ENCODE data around the gene M6PR. TPM values are rescaled to one million over a fixed set of nuclear protein-coding genes. Genes with fewer than 3 reads are reported as not detected.
A peak's percentile ranks its signal among the peaks of the same experiment; 100 is the strongest.

The M6PR gene
- 222 TPM for polyA plus RNA-seq (ENCODE audit: insufficient read length)
- long read RNA-seq, donor 1, transcript M6PR-201 (7 exons, 2,756 nt): major isoform, 40 of 43 reads
- long read RNA-seq, donor 1, partial matches to known transcripts: 0 of 43 reads
- long read RNA-seq, donor 1, other reads (novel, unspliced or antisense): 0 of 43 reads
- long read RNA-seq, donor 2, transcript M6PR-201 (7 exons, 2,756 nt): major isoform, 30 of 33 reads
- long read RNA-seq, donor 2, partial matches to known transcripts: 0 of 33 reads
- long read RNA-seq, donor 2, other reads (novel, unspliced or antisense): 0 of 33 reads
- long read RNA-seq, donor 3, transcript M6PR-201 (7 exons, 2,756 nt): major isoform, 21 of 74 reads
- long read RNA-seq, donor 3, partial matches to known transcripts: 51 of 74 reads
- long read RNA-seq, donor 3, other reads (novel, unspliced or antisense): 0 of 74 reads
- long read RNA-seq, donor 4: 0 reads
- long read RNA-seq, donor 5, transcript M6PR-201 (7 exons, 2,756 nt): major isoform, 35 of 44 reads
- long read RNA-seq, donor 5, partial matches to known transcripts: 5 of 44 reads
- long read RNA-seq, donor 5, other reads (novel, unspliced or antisense): 0 of 44 reads
- long read RNA-seq, donor 6, transcript M6PR-201 (7 exons, 2,756 nt): major isoform, 38 of 41 reads
- long read RNA-seq, donor 6, partial matches to known transcripts: 0 of 41 reads
- long read RNA-seq, donor 6, other reads (novel, unspliced or antisense): 0 of 41 reads
- long read RNA-seq, donor 7, transcript M6PR-201 (7 exons, 2,756 nt): major isoform, 49 of 50 reads
- long read RNA-seq, donor 7, partial matches to known transcripts: 0 of 50 reads
- long read RNA-seq, donor 7, other reads (novel, unspliced or antisense): 0 of 50 reads
- long read RNA-seq, donor 8, transcript M6PR-201 (7 exons, 2,756 nt): major isoform, 9 of 11 reads
- long read RNA-seq, donor 8, partial matches to known transcripts: 0 of 11 reads
- long read RNA-seq, donor 8, other reads (novel, unspliced or antisense): 0 of 11 reads

DNA sequence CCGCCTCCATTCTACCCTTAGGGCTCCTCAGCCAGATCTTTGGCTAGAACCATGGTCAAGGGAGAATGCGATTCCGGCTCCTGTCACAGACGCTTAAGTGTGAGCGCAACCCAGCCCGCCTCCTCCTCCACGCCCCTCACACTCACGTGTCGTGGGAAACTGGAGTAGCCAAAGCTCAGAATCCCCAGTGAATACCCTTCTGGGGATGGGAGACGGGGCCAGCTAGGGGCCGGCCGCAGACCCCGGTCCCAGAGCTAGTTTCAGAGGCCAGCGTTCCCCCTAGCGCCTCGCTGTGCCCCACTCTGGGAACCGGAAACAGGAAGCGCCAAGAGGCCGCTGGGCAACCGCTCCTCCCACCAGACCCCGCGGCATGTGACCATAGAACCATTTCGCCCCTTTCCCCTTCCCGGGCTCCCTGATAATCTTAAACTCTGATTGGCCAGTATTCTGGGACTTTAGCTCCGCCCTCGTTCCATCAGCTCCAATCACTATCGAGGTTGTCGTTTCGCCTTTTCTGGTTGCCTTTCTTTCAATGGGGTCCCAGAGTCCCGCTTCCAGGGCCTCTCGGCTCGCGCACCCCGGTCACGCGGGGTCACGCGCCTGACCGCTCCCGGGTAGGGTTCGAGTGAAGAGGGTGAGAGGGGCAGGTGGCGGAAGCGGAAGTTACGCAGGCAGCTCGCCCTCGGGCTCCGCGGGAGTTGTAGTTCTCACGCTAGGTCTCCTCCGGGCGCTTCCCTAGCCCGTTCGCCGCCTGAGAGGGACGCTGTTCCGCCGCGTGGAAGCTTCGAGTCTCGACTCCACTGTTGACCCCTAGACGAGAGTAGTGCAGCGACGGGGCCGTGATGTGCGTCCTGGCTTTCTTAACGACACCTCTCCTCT lies at the start of gene M6PR:
TSS of gene M6PR (minus strand) at position 304 of the 879 bp plus-strand sequence. CDS start 3,241 bp downstream, outside the sequence.
- peak; percentile 95 for DNase-seq

DNA sequence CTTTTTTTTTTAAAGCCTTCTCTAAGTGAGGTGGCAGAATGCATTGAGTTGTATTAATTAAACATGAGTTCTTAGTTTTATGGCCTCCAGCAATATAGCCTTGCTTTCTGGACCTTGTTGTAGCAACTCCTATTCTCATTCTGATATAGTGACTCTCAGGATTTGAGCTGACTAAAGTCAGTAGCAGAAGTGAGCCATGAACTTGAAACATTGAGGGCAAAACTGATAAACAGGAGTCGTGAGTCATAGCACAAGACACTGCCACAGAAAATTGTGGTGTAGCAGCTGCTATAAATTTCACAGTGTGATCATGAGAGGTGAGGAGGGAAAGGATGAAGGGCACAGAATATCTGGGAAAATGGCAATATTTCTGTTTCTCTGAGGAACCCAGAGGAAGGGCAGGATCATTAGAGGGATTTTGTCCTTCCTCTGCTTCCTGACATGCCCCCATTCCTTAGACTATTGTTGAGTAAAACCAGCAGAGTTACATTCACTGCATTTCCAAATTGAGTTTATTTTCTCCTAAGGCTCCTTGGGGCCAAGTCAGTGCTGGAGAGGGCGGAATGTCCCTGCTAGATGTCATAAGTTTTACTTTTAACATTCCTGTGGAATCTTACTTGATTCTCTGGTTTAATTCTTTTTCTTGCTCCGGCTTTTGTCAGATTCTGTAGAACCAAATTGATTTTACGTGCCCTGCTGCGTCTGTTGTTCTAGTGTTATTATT lies 47.4 kb upstream of the M6PR start:
- DNase-seq: no peak

DNA sequence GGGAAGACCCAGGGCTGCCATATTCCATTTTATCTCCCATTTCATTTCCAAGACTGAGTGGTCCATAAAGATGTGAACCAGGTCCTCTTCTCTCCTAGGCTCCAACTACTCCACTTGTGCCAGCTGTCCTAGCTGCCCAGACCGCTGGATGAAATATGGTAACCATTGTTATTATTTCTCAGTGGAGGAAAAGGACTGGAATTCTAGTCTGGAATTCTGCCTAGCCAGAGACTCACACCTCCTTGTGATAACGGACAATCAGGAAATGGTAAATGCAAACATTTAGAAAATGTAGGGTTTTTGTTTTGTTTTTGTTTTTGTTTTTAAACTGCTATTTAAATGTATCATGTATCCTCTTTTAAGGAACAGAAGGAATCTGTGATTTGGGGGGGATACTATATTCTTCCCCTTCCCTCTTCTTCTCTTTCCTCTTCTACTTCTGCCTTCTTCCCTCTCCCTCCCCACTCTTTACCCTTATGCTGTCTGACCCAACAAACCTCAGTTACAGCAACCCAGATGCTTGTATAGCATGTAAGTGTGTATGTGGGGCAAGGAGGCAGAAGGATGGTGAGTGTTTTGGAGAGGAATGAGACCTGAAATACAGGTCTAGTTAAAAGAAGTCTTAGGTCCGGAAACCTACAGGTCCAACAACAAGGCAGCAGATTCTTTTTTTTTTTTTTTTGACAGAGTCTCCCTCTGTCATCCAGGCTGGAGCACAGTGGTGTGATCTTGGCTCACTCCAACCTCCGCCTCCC lies 45.8 kb upstream of the M6PR start:
- DNase-seq: no peak

DNA sequence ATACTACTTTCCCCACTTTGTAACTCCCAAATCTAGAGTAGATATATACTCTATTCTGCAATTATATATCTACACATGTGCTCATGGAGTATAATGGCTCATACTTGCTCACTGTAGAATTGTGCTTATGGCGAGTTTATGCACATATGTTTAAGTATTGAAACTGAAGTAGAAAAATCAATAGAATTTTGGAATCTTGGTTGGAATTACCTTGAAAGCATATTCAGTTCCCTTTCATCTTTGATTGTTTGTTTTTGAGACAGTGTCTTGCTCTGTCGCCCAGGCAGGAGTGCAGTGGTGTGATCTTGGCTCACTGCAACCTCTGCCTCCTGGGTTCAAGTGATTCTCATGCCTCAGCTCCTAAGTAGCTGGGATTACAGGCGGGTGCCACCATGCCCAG lies 44.4 kb upstream of the M6PR start:
- no peak for DNase-seq

DNA sequence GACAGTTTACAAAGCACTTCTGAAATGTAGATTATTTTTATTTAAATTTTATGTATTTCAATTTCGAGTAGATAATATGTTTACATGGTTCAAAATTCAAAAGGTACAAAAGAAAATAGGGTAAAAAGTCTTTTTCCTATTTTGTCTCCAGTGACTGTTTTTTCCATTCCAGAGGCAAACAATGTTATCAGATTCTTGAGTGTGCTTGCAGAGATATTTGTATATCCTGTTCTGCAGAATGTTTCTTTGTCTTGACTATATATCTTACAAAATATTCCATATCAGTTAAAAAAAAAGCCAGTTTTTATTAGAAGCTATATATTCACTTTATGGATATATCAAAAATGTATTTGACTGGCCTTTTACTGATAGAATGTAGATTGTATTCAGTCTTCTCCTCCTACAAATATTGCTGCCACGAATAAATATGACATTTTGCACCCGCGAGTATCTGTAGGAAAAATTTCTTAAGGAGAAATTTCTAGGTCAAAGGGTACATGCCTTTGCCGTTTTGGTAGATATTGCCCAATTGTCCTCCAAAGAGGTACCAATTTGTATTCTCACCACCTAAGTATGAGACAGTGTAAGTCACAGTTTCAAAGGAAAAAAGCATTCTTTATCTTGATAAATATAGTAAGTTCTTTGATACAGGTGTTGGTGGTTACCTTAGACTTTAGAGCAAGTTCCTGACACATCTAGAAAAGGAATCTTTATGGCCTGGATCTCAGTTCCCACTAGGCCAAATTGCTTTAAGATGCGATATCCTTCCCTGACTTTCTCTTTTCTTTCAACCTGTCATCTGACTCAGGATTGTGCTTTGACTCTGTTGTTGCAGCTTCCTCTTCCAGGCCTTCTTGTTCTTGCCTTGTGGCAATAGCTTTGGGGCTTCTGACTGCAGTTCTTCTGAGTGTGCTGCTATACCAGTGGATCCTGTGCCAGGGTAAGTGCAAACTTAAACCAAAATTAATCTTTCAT lies 42.2 kb upstream of the M6PR start:
- no peak for DNase-seq

DNA sequence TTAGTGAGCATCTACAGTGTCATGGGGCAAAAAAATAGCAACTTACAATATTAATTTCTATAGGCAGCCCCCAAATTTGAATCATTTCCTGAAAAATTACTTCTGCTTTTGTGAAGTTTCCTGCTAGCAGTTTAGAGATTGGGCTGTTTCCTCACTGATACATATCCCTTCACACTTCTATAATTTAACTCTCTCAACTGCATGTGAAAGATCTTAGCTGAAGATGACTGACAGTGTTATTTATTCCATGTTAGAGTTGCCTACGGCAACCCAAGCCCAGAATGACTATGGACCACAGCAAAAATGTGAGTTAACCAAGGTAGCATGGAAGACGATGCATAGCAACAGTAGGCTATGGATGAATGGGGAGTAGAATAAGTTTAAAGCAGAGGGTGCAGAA lies 40.0 kb upstream of the M6PR start, which contains the start of gene KLRG1:
TSS of gene KLRG1 (plus strand) at position 134 of the 400 bp plus-strand sequence. CDS start at position 224, 90 bp downstream.
- no peak for DNase-seq

DNA sequence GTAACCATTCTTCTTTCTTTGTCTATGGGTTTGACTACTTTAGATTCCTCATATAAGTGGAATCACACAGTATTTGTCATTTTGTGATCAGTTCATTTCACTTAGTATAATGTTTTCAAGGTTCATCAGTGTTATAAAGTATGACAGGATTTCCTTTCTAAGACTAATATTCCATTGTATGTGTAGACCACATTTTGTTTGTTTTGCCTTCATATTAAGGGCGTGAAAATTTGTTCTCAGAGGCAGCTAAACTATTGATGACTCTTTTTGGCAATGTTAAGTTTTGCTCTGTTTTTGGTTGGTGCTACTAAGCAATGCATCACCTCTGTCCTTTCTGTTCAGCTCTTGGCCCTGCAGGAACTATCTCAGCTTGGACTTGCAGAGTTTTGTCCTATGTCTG lies 38.2 kb upstream of the M6PR start:
- no peak for DNase-seq

DNA sequence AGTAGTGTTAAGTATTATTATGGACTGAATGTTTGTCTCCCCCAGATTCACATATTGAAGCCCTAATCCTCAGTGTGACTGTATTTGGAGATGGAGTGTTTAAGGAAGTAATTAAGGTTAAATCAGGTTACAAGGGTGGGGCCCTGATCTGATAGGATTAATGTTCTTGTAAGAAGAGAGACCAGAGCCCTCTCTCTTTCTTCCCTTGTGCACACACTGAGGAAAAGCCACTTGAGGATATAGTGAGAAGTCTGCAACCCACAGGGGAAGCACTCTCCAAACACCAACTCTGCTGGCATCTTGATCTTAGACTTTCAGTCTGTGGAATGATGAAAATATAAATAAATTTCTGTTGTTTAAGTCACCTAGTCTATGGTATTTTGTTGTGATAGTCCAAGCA lies 37.7 kb upstream of the M6PR start:
- DNase-seq: no peak

DNA sequence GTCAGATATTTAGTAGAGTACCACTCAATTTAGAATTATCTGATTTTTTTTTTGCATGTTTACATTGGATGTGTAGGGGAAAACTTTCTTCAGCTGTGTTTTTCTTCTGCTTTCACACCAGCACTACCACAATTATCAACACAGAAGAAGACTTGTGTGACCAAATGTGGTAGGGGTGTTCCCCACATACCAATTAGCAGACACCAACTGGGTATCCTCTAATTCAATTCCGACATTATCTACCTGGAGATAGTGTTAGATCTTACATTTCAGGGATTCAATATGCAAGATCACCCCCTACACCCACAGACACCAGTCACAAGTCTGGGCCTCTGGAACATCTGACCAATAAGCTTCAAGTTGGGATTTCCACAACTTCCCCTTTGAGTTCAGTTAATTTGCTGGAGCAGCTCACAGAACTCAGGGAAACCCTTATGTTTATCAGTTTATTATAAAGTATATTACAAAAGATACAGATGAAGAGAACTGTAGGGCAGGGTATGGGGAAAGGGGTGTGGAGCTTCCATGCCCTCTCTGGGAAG lies 35.8 kb upstream of the M6PR start:
- no peak for DNase-seq

DNA sequence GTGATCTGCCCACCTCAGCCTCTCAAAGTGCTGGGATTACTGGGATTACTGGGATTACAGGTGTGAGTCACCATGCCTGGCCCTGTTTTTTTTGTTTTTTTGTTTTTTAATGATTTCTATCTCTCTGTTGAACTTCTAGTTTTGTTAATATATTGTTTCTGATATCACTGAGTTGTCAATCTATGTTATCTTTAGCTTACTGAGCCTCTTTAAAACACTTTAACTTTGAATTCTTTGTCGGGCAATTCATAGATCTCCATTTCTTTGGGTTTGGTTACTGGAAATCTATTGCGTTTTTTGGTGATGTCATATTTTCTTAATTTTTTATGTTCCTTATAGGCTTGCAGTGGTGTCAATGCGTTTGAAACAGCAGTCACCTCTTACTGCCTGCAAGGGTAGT lies 30.7 kb upstream of the M6PR start:
- DNase-seq: no peak

DNA sequence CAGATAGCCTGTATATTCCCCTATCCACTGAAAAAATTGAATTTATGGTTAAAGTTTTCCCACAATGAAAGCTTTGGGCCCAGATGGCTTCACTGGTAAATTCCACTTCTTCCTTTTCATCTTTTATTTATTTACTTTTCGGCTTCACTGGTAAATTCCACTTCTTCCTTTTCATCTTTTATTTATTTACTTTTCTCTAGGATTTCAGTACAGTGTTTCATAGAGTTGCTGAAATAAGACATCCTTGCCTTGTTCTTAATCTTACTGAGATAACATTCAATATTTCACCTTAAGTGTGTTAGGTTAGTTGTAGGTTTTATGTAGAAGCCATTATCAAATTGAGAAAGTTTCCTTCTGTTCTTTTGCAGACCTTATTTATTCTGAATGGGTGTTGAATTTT lies 21.0 kb upstream of the M6PR start:
- DNase-seq: no peak

DNA sequence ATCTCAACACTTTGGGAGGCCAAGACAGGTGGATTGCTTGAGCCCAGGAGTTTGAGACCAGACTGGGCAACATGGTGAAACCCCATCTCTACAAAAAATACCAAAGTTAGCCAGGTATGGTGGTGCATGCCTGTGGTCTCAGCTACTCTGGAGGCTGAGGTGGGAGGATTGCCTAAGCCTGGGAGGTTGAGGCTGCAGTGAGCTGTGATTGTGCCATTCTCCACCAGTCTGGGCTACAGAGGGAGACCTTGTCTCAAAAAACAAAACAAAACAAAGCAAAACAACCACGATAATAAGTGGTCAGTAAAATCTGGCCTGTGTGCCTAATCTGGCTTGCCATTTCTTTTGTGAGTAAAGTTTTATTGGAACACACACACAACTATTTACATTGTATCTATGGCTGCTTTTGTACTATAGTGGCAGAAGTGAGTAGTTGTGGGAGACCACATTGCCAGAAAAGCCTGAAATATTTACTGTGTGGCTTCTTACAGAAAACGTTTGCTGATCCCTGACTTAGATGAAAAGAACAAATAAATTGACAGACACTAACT lies 20.5 kb upstream of the M6PR start:
- DNase-seq: no peak

DNA sequence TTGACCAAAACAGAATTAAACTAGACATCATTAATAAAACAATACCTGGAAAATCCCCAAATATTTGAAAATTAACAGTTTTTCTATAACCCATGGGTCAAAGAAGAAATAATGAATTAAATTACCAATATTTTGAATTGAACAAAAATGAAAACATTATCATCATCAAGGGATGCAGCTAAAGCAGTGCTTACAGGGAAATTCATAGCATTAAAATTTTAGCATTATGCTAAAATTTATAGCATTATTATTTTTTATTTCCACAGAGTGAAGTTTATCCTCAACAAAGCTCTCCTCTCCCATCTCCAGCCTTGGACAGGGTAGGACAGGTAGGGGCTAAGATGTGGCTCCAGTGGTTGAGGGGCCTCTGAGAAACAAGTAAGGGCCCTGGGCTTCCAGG lies 19.3 kb upstream of the M6PR start:
- DNase-seq: no peak

DNA sequence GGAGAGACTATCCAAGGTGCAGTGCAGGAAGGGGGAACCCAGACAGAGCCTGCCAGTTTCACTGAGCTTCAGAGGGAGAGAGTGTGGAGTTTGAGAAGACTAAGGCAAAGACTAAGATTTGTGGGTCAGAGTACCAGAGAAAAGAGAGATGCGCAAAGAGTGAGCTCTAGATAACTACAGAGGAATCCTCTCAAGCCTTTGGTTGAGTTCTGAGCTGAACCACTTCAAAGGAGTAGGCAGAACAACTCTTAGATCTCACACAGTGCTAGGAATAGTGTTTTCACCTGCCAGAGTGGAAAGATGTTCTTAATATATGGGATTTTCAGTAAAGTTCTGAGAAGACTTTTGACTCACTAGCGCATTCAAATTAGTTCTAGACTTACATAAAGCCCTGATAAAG lies 10.7 kb upstream of the M6PR start:
- no peak for DNase-seq

DNA sequence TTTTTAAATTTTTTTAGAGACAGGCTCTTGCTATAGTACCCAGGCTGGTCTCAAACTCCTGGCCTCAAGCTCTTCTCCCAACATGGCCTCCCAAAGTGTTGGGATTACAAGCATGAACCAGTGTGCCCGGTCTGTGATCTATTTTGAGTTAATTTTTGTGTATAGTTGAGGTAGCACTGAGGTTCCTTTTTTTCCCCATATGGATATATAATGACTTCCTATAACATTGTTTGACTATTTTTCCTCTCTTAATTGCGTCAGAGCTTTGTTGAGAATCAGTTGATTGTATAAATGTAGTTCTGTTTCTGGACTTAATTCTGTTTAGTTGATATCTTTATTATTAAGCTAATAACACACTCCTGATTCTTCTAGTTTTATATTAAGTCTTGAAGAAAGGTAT lies 8.6 kb upstream of the M6PR start:
- DNase-seq: no peak

DNA sequence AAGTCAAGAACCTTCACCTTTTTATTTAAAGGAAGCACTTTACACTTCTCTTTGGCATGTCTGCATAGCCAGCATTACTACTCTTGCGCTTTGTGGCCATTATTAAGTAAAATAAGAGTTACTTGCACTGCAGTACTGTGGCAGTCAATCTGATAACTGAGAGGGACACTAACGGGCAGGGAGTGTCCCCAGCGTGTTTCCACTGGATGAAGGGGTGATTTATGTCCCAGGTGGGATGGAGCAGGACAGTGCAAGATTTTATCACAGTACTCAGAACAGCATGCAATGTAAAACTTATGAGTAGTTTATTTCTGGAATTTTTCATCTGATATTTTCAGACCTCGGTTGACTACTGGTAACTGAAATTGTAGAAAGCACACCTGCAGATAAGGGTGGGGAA lies 8.1 kb upstream of the M6PR start:
- no peak for DNase-seq

DNA sequence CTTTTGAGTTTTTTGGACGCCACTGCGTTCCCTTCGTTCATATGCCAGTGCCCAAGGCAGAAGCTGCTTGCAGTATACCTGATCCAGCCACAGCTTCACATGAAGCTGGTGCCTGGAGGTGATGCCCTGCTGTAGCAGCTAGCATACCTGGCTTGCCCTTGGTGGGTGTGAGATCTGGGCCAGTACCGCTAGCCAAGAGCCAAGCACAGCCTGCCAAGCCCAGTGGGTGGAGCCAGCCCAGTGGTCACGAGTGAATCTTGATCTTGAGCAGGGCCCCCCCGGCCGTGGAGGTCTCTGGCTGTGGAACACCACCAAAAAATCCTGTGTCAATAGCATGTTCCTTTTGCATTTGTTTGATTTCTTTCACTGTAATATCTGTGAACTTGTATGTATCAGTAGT lies 7.3 kb upstream of the M6PR start:
- no peak for DNase-seq

DNA sequence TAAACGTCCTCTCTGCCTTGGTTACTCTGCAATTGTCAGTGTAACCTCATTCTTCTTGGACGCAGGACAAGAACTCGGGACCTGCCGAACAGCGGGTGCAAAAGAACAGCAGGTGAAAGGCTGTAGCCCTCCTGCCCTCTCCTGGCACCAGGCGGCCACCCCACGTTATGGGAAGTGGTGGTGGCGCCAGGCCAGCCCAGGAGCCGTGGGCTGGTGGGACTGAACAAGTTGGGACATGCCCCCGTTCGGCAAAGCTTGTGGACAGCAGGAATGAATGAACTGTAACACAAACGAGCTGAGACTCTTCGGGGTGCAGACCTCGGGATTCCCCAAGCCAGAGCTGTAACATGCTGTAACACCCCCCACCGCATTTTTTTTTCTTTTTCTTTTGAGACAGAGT lies 6.6 kb upstream of the M6PR start:
- DNase-seq: no peak

Data from left kidney (tissue), 8 donors.